HEK293T (cell line): ENCODE measurements around the gene KRTAP4-8.
"Not testable (repeated sequence)": the region's sequence is repeated elsewhere in the genome, so short reads cannot be mapped to it uniquely, and the experiment has no call there.

Experiments used
- CTCF ChIA-PET: fragments of 350-600 bp; formaldehyde crosslinking; extraction: SDS; loops from one replicate; lab custom pipeline; 2021; ENCODE audit warnings: antibody characterized with exemption, inconsistent platforms; lab: Yijun Ruan, JAX
- POLR2A ChIA-PET: fragments of 350-600 bp; formaldehyde crosslinking; extraction: SDS; loops from one replicate; lab custom pipeline; 2020; ENCODE audit warnings: antibody characterized with exemption, inconsistent platforms; lab: Yijun Ruan, JAX
- DNase-seq: peaks from one replicate; pipeline ENCODE4 v3.0.0; 2012; ENCODE audit warnings: mixed read lengths; ENCODE audit errors: extremely low spot score
- ARNT ChIP-seq: fragments of 450-650 bp; IDR thresholded peaks from 2 replicates; pipeline ENCODE4 v1.6.1; 2017; ENCODE audit warnings: mild to moderate bottlenecking
- BHLHE40 ChIP-seq: fragments of 450-650 bp; IDR thresholded peaks from 2 replicates; pipeline ENCODE4 v1.6.1; 2016; ENCODE audit warnings: mild to moderate bottlenecking, moderate library complexity, borderline replicate concordance
- CTBP1 ChIP-seq: fragments of 450-650 bp; IDR thresholded peaks from 2 replicates; pipeline ENCODE4 v1.6.1; 2016; ENCODE audit warnings: borderline replicate concordance
- ELF4 ChIP-seq: fragments of 450-650 bp; IDR thresholded peaks from 2 replicates; pipeline ENCODE4 v1.6.1; 2017; ENCODE audit warnings: antibody characterized with exemption
- FOXA1 ChIP-seq: fragments of 450-650 bp; IDR thresholded peaks from 2 replicates; pipeline ENCODE4 v1.6.1; 2016; ENCODE audit warnings: mild to moderate bottlenecking
- FOXK2 ChIP-seq: fragments of 450-650 bp; IDR thresholded peaks from 2 replicates; pipeline ENCODE4 v1.6.1; 2016; ENCODE audit warnings: mild to moderate bottlenecking
- FOXM1 ChIP-seq: fragments of 450-650 bp; IDR thresholded peaks from 2 replicates; pipeline ENCODE4 v1.6.1; 2017; ENCODE audit warnings: mild to moderate bottlenecking, borderline replicate concordance
- HDGF ChIP-seq: fragments of 450-650 bp; IDR thresholded peaks from 2 replicates; pipeline ENCODE4 v1.6.1; 2017; ENCODE audit warnings: antibody characterized with exemption, borderline replicate concordance
- L3MBTL2 ChIP-seq: fragments of 450-650 bp; conservative IDR thresholded peaks from 2 replicates; pipeline ENCODE4 v1.6.1; 2016; ENCODE audit warnings: mild to moderate bottlenecking
- LEF1 ChIP-seq: fragments of 450-650 bp; IDR thresholded peaks from 2 replicates; pipeline ENCODE4 v1.6.1; 2017; ENCODE audit warnings: mild to moderate bottlenecking, borderline replicate concordance
- NFRKB ChIP-seq: fragments of 450-650 bp; IDR thresholded peaks from 2 replicates; pipeline ENCODE4 v1.6.1; 2016; ENCODE audit warnings: mild to moderate bottlenecking, moderate library complexity
- SP1 ChIP-seq: fragments of 450-650 bp; IDR thresholded peaks from 2 replicates; pipeline ENCODE4 v1.6.1; 2017
- SUZ12 ChIP-seq: fragments of 450-650 bp; IDR thresholded peaks from 2 replicates; pipeline ENCODE4 v1.6.1; 2016; ENCODE audit warnings: mild to moderate bottlenecking
- TARDBP ChIP-seq: fragments of 450-650 bp; IDR thresholded peaks from 2 replicates; pipeline ENCODE4 v1.6.1; 2016
- ZNF384 ChIP-seq: fragments of 450-650 bp; IDR thresholded peaks from 2 replicates; pipeline ENCODE4 v1.6.1; 2016
- TF ChIP-seq, protein P1 (sequence below): fragments of 450-650 bp; IDR thresholded peaks from 2 replicates; pipeline ENCODE4 v1.6.1; 2016

Gene KRTAP4-8

DNA sequence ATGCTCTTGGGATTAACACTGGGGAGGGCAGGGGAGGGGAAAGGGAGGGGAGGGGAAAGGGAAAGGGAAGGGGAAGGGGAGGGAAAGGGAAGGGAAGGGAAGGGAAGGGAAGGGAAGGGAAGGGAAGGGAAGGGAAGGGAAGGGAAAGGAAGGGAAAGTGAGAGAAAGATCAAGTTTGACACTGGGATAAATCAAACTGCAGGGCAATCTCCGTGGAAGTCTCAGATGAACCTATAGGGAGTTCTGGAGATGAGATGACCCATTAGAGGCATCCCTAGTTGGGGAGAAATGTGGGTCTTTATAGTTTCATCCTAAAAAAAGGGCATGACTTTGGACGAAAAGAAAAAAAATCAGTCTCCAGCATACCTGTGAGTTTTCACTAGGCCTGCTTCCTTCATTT lies 23.8 kb upstream of the KRTAP4-8 start:
- POLR2A ChIA-PET = no interaction called here
- DNase-seq = no peak
- TF ChIP-seq, protein P1, sequence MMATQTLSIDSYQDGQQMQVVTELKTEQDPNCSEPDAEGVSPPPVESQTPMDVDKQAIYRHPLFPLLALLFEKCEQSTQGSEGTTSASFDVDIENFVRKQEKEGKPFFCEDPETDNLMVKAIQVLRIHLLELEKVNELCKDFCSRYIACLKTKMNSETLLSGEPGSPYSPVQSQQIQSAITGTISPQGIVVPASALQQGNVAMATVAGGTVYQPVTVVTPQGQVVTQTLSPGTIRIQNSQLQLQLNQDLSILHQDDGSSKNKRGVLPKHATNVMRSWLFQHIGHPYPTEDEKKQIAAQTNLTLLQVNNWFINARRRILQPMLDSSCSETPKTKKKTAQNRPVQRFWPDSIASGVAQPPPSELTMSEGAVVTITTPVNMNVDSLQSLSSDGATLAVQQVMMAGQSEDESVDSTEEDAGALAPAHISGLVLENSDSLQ = no peak
- no peak for TF ChIP-seq BHLHE40
- no peak for TF ChIP-seq L3MBTL2
- TF ChIP-seq FOXM1 = no peak
- no peak for TF ChIP-seq FOXK2
- no peak for TF ChIP-seq LEF1
- TF ChIP-seq SUZ12 = no peak
- TF ChIP-seq HDGF = no peak
- TF ChIP-seq ELF4 = no peak
- TF ChIP-seq NFRKB = no peak
- TF ChIP-seq CTBP1 = no peak
- TF ChIP-seq ARNT = no peak
- CTCF ChIA-PET = no interaction called here

DNA sequence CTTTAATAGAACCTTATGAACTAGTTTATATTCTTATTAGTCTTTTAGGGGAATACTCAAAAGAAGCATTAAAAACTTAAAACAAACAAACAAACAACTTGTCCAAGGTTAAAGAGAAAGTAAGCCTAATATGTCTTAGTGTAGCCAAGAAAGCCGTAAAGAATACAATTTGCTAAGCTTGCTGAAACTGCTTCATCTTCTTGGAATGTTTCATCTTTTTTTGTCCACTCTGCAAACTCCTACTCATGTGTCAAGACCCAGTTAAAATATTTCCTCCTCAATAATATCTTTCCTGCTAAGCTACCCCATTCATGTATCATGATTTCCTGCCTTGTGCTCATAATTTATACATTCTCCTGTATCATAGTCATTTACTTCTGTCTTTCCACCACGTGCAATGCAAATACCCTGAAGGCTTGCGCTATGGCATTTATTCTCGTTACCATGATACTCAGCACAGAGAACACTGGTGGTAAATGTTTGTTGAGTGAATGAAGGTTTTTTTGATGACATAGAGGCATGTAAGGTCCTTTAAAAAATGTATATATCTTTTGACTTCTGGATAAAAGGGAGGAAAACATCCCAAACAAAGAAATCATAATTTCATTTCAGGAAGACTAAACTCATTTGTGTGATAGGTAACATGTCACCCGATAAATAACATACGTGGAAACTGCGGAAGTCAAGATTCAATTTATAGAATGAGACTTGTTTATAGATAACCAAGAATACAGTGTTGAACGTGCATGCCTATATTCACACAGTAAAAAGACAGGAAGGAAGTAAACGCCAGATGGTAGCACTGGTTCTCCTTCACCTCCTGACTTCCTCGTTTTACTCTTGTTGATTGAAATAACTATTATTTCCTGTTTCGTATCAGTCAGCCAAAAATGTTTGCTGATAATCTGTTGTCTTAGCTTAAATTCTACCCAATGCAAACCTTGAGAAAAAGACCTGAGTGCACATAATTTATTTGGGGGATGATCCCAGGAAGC lies 22.1 kb upstream of the KRTAP4-8 start:
- CTCF ChIA-PET, DNase-seq, POLR2A ChIA-PET: not testable (repeated sequence)

GRCh38 chr17:41118721-41119120 lies 20.8 kb upstream of the KRTAP4-8 start:
- no peak for DNase-seq
- ChIA-PET POLR2A (no interaction called here), CTCF (no interaction called here)
- TF ChIP-seq NFRKB (no peak), L3MBTL2 (no peak), FOXK2 (no peak)

DNA sequence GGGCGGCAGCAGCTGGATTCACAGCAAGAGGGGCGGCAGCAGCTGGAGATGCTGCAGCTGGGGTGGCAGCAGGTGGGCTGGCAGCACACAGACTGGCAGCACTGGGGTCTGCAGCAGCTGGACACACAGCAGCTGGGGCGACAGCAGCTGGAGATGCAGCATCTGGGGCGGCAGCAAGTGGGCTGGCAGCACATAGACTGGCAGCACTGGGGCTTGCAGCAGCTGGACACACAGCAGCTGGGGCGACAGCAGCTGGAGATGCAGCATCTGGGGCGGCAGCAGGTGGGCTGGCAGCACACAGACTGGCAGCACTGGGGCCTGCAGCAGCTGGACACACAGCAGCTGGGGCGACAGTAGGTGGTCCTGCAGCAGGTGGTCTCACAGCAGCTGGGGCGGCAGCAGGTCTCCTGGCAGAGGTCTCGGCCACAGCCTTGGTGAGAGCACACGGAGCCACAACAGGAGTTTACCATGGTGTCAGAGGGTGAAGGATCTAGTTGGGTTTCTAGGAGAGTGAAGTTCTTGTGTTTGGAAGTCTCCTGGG lies 20.0 kb upstream of the KRTAP4-8 start, which contains the start of gene KRTAP4-11:
Gene KRTAP4-11 (minus strand): TSS at position 528 of the 541 bp plus-strand sequence. CDS start 58 bp downstream, at position 470.
- CTCF ChIA-PET, POLR2A ChIA-PET, DNase-seq: not testable (repeated sequence)

DNA sequence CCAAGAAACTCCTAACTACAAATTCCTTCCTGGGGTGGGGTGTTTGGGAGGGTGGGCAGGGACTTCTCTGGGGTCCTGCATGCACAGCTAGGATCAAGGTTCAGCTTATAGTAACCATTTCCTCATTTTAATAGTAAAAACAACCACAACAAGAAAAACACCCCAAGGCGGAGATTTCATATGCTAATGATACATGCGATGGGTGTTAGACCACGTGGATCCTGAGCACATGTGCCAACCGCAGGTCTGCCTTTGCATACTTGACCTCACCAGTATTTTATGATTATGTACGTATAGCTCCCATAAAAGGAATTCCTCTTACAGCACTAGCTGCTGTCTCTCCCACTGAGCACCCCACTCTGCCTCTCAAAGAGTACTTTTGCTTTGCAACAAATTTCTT lies 18.4 kb upstream of the KRTAP4-8 start:
- no peak for DNase-seq
- POLR2A ChIA-PET = no interaction called here
- CTCF ChIA-PET = no interaction called here
- TF ChIP-seq L3MBTL2 = no peak
- no peak for TF ChIP-seq ARNT
- TF ChIP-seq ELF4 = no peak
- no peak for TF ChIP-seq NFRKB
- TF ChIP-seq SUZ12 = no peak
- TF ChIP-seq SP1 = no peak
- no peak for TF ChIP-seq FOXA1
- TF ChIP-seq ZNF384 = no peak
- no peak for TF ChIP-seq FOXM1
- TF ChIP-seq CTBP1 = no peak
- no peak for TF ChIP-seq FOXK2

GRCh38 chr17:41111151-41111885 lies 13.4 kb upstream of the KRTAP4-8 start:
- CTCF ChIA-PET = no interaction called here
- POLR2A ChIA-PET = no interaction called here
- TF ChIP-seq NFRKB = no peak
- TF ChIP-seq SP1 = no peak
- no peak for TF ChIP-seq HDGF
- TF ChIP-seq ELF4 = no peak
- TF ChIP-seq, protein P1 = no peak
- no peak for TF ChIP-seq LEF1
- TF ChIP-seq L3MBTL2 = no peak
- no peak for TF ChIP-seq SUZ12
- TF ChIP-seq BHLHE40 = no peak
- no peak for TF ChIP-seq ARNT
- no peak for TF ChIP-seq FOXM1
- TF ChIP-seq FOXK2 = no peak
- no peak for TF ChIP-seq CTBP1
- no peak for TF ChIP-seq ZNF384
- TF ChIP-seq FOXA1 = no peak
- TF ChIP-seq TARDBP = no peak
- DNase-seq = no peak

- CTCF ChIA-PET, DNase-seq, POLR2A ChIA-PET: not testable (repeated sequence)
Observed at GRCh38 chr17:41108728-41109386, 10.9 kb upstream of the KRTAP4-8 start.
